ENCODE results near the gene FAHD1.
A peak's percentile ranks its signal among the peaks of the same experiment; 100 is the strongest.
"Not testable (repeated sequence)": the region's sequence is repeated elsewhere in the genome, so short reads cannot be mapped to it uniquely, and the experiment has no call there.

Gene FAHD1

GRCh38 chr16:1857433-1858097, 30.6 kb downstream of the FAHD1 start:
- no peak for DNase-seq

DNA sequence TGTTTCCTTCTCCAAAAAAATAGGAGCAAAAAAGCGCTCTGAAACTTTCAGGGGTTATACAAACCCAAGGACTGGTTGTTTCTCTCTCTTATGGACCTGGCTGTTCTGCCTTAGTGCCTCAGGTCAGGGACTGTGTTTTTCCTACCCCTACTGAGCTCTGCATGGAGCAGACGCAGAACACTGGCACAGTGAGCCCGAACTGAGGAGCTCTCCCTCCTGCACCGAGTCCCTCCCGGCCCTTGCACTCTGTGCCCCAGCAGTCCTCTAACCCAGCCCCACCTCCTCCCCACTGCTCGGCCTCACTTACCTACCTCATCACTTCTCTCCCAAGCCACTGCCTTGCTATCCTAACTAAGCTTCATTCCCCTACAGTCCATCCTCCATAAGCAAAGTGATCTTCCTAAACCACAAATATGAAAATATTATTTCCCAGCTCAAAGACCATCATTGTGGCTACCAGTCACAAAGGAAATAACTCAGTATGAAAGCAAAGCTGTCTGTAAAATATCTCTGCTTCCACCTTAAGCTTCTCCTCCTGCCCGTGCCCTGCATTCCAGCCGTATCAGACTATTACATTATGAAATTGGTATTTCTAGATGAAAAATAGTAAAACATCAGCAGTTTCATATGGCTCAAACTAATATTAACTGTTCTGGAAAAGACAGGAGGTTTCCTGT, 31.3 kb downstream of the FAHD1 start:
- no peak for DNase-seq

GRCh38 chr16:1859650-1860049, 32.6 kb downstream of the FAHD1 start:
- no peak for DNase-seq

- DNase-seq = no peak
Observed at GRCh38 chr16:1861730-1862129, 34.7 kb downstream of the FAHD1 start.

GRCh38 chr16:1862394-1862793, 35.4 kb downstream of the FAHD1 start:
- no peak for DNase-seq

DNA sequence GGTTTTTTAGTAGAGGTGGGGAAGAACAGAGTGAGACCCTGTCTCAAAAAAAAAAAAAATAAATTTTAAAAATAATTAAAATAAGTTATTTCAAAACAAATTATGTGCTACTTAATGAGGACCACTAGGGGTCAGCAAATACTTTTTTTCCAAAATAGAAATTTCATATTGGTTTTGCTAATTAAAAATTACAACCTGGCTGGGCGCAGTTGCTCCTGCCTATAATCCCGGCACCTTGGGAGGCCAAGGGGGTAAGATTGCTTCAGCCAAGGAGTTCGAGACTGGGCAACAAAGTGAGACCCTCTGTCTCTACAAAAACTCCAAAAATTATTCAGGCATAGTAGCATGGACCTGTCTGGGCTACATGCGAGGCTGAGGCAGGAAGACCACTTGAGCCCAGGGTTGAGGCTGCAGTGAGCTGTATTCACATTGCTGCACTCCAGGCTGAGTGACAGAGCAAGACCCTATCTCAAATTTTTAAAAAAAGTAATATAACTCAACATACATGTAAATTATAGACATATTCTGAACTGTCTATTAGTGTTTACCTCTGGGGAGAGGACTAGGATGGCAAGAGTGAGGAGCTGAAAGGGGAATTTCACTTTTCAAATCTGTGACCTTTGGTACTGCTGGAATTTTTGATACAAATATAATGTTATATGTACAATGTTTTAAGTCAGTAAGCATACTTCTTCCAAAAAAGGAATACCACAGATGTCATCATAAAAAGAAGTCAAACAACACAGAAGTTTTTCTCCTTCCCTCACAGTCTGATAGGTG, 36.9 kb downstream of the FAHD1 start:
- no peak for DNase-seq

DNA sequence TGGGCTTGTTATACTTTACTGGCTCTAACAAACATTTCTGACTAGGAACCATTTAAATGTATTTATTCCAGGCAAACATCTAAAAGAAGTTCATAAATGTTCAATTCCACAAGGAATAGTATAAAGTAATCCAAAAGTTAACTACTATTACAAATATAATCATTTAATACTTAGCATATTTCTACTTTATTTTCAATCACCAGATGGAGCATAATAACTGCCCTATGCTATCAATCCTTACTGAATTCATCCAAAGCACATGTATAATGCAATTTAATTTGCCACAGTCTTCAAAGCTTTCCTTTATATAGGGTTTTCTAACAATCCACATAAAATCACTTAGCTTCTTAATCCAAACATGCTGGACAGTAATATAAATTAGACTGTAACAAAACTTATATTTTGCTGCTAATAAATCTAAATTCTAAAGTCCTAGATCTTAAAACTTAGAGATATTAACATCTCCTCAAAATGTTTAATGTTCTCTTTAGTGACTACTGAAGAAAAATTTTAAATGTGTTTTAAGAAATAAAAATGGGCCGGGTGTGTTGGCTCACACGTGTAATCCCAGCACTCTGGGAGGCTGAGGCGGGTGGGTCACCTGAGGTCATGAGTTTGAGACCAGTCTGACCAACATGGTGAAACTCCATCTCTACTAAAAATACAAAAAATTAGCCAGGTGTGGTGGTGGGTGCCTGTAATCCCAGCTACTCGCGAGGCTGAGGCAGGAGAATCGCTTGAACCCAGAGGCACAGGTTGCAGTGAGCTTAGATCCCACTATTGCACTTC, 39.1 kb downstream of the FAHD1 start:
- no peak for DNase-seq

- no peak for DNase-seq
Observed at GRCh38 chr16:1870365-1871082, 43.5 kb downstream of the FAHD1 start.

- peak in 2 of 4 experiments; percentile 15 to 19 for DNase-seq
Observed at GRCh38 chr16:1871974-1872635, 45.1 kb downstream of the FAHD1 start, which contains the start of gene MEIOB. TSS of gene MEIOB (minus strand) at chr16:1872164. CDS start at chr16:1868175, 3,989 bp downstream.

- DNase-seq = no peak
Observed at GRCh38 chr16:1874854-1875253, 47.8 kb downstream of the FAHD1 start.

GRCh38 chr16:1876066-1876465, 49.1 kb downstream of the FAHD1 start:
- DNase-seq = not testable (repeated sequence)

DNA sequence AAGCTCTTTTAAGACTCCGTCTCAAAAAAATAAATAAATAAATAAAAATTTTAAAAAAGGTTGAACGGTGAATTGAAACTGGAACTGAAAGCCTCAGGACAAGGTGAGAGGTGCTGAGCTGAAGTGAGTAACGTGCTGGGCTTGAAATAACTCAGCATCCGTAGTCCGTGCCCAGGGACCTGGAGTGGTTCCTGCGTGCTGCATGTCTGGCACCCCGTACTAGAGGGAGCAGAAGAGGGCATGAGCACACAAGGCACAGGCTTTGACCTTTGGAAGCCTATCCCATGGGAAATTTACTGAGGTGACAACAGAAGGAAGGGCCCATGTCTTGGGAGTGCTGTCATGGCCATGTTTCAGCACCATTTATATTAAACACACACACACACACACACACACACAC, 49.5 kb downstream of the FAHD1 start:
- DNase-seq = no peak

DNA sequence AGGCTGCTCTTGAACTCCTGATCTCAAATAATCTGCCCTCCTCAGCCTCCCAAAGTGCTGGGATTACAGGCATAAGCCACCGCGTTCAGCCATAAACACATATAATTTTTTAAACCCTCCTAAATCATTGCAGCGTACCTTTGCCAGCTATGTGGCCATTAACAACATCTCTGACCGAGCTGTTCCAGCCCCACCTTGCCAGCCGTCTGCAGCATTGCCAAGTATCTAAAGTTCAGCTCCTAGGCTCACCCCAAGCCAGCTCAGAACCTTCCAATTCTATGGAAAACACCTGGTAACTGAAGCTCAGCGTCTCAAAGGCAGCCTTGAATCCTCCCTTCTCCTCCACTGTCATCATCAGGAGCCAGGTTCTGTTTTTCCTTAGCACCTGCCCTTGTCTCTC, 50.1 kb downstream of the FAHD1 start:
- DNase-seq = no peak

- DNase-seq = no peak
Observed at GRCh38 chr16:1877804-1878203, 50.8 kb downstream of the FAHD1 start.

GRCh38 chr16:1878256-1878655, 51.2 kb downstream of the FAHD1 start:
- DNase-seq = no peak
